ENCODE measurements around the gene OAF.
"Not testable (repeated sequence)": the region's sequence is repeated elsewhere in the genome, so short reads cannot be mapped to it uniquely, and the experiment has no call there.

Gene OAF

GRCh38 chr11:120244476-120245365, 33.9 kb downstream of the OAF start:
- no peak for DNase-seq (ENCODE audit: low read depth)

DNA sequence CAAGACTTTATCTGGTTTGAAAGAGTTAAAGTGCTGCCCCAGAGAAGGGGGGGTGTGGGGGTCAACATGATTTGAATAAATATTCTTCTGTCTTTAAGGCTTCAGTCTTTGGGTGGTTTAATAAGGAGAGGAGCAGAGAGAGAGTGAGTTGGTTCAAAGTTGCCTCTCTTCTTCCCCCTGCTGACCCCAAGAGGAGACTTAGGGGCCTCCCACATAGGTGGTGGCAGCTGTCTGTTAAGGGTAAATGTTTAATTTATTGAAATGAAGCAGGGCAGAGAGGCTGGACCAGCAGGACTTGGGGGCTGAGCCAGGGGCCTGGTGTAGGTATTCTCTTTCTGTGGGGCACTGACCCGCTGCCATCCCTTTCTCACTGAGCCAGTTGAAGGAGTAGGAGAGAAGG, 34.6 kb downstream of the OAF start:
- no peak for DNase-seq (ENCODE audit: low read depth)

GRCh38 chr11:120248551-120249278, 37.9 kb downstream of the OAF start:
- DNase-seq (ENCODE audit: low read depth): no peak

GRCh38 chr11:120249279-120250262, 38.7 kb downstream of the OAF start:
- DNase-seq (ENCODE audit: low read depth): no peak

- DNase-seq (ENCODE audit: low read depth): not testable (repeated sequence)
These were observed 42.5 kb downstream of the OAF start for GRCh38 chr11:120253377-120253776.

DNA sequence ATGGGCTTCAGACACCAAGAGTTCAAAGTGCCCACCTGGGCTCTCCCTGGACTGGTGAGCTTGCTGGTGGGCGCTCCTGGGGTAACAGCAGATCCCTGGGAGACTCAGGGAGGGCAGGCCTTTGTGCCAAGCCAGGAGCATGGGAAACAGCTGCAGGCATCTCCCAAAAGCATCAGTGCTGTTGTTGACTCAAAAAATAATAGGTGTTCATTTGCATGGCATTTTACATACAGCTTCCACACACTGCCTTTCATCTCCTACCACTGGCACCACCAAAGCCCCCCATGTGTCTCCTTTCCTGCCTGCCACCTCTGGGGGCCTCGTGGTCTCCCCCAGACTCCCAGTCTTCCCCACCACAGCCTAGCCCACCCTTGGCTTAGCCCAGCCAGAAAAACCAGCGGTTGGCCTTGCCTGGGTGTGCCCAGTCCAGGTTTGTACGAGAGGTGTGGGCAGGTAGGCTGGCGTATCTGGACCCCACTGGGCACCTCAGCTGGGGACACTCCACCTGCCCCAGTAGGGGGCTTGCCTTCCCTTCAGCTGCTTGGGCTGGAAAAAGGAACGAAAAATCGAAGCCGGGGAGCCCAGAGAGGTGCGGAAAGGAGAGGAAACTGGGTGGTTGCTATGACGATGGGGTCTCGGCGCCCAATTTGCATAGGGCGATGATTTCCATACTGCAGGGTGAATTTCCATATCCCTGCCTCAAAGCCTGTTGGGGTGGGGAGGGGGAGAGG, 44.1 kb downstream of the OAF start:
- no peak for DNase-seq (ENCODE audit: low read depth)

GRCh38 chr11:120255519-120255866, 44.7 kb downstream of the OAF start:
- DNase-seq (ENCODE audit: low read depth): no peak

GRCh38 chr11:120256178-120256577, 45.3 kb downstream of the OAF start:
- no peak for DNase-seq (ENCODE audit: low read depth)

- DNase-seq (ENCODE audit: low read depth): no peak
These were observed 45.9 kb downstream of the OAF start for GRCh38 chr11:120256779-120257178.

DNA sequence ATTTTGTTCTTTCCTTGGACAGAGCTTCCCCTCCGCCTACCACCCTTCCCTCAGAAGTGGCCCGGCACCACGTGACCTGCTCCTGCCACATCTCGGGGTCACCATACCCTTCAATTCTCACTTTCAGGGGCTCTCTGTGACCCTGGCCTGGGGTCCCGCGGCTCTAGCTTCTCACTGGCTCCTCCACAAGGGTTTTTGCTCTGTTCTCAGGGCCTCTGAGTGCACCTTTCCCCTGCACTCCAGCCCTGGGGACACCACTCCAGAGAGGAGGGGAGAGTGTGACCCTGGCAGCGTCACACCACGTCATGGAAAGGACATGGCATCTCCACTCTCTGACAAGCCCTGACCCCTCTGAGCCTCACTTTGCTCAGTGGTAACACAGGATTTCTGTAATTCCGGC, 46.5 kb downstream of the OAF start:
- DNase-seq (ENCODE audit: low read depth): no peak

GRCh38 chr11:120258661-120259060, 47.8 kb downstream of the OAF start:
- DNase-seq (ENCODE audit: low read depth): no peak

GRCh38 chr11:120259241-120259640, 48.4 kb downstream of the OAF start:
- no peak for DNase-seq (ENCODE audit: low read depth)

GRCh38 chr11:120259988-120260565, 49.2 kb downstream of the OAF start:
- DNase-seq (ENCODE audit: low read depth): no peak

GRCh38 chr11:120260616-120261015, 49.8 kb downstream of the OAF start:
- no peak for DNase-seq (ENCODE audit: low read depth)

DNA sequence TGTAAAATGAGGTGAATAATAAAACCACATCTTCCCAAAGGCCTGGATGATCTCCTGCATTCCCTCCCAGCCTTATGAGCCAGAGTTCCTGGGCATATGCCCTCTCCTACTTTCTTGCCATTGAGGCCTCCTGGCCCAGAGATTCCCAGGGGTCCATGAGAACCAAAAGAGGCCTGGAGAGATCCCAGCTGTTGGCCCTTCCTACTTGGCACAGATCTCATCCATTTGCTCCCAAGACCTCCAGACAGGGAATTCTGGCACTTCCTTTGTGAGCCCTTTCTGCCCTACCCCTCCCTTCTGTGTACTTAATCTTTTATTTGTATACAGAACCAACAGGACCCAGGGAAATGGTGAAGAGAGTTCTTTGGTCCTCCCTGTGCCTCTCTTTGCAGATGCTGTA, 50.5 kb downstream of the OAF start:
- no peak for DNase-seq (ENCODE audit: low read depth)

GRCh38 chr11:120261931-120262330, 51.1 kb downstream of the OAF start:
- no peak for DNase-seq (ENCODE audit: low read depth)

DNA sequence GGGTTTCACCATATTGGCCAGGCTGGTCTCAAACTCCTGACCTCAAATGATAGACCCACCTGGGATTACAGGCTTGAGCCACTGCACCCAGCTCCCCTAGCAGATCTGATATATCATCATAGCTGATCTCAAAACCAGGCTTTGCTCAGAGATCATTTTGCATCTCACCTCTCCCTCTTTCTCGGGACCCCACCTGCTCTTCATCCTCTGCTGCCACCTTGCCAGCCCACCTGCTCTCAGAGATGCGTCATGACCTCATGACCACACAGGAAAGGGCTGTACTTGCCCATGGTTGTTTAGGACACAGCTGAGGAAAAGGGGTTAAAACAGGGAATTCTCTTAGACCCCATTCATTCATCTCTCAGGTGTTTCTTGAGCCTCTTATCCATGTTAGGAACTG, 56.5 kb downstream of the OAF start:
- no peak for DNase-seq (ENCODE audit: low read depth)

- DNase-seq (ENCODE audit: low read depth): no peak
These were observed 57.9 kb downstream of the OAF start for GRCh38 chr11:120268686-120269085.

- no peak for DNase-seq (ENCODE audit: low read depth)
These were observed 59.6 kb downstream of the OAF start for GRCh38 chr11:120270386-120270785.

DNA sequence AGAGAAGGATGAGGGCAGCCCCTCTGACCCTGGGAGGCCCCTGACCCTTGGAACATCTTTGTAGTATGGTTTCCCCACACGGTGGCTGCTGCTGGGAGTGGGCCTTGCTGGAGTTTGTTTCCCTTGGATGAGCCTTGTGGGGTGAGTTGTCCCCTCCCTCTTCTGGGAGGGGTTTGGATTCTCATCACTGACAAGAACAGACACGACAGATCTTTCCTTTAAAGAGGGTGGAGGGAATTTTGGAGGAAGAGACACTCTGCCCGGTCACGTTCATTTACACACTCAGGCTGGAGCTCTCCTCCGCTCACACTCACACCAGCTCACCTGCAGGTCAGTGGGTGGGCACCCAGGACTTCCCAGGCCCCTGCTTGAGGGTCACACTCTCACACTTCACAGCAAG, 60.8 kb downstream of the OAF start:
- no peak for DNase-seq (ENCODE audit: low read depth)

GRCh38 chr11:120272303-120272702, 61.5 kb downstream of the OAF start:
- no peak for DNase-seq (ENCODE audit: low read depth)
